ENCODE results near the gene CDC20. TPM values are rescaled to one million over a fixed set of nuclear protein-coding genes. Genes with fewer than 3 reads are reported as not detected.

Gene CDC20
- total RNA-seq, 1 experiment from 2014 or later, result 190 TPM

- DNase-seq (ENCODE audit: low spot score), result peak; percentile 86
These were observed 28.6 kb upstream of the CDC20 start for GRCh38 chr1:43329995-43330751.

- DNase-seq (ENCODE audit: low spot score), result no peak
These were observed 27.1 kb upstream of the CDC20 start for GRCh38 chr1:43331688-43332087.

- DNase-seq (ENCODE audit: low spot score), result no peak
These were observed 24.2 kb upstream of the CDC20 start for GRCh38 chr1:43334453-43335205.

- DNase-seq (ENCODE audit: low spot score), result no peak
These were observed 21.2 kb upstream of the CDC20 start, which contains the start of gene MPL for GRCh38 chr1:43337588-43337987. Gene MPL (plus strand): TSS chr1:43337818. CDS start chr1:43337849, 31 bp downstream.

GRCh38 chr1:43338001-43338400, 20.8 kb upstream of the CDC20 start:
- no peak for DNase-seq (ENCODE audit: low spot score)

GRCh38 chr1:43339584-43340232, 19.1 kb upstream of the CDC20 start:
- no peak for DNase-seq (ENCODE audit: low spot score)

GRCh38 chr1:43340559-43340958, 18.2 kb upstream of the CDC20 start:
- no peak for DNase-seq (ENCODE audit: low spot score)

GRCh38 chr1:43344267-43344850, 14.4 kb upstream of the CDC20 start:
- DNase-seq (ENCODE audit: low spot score), result no peak

- DNase-seq (ENCODE audit: low spot score), result peak; percentile 47
These were observed 13.7 kb upstream of the CDC20 start for GRCh38 chr1:43345120-43345519.

GRCh38 chr1:43346636-43347035, 12.1 kb upstream of the CDC20 start:
- no peak for DNase-seq (ENCODE audit: low spot score)

- DNase-seq (ENCODE audit: low spot score), result no peak
These were observed 10.4 kb upstream of the CDC20 start for GRCh38 chr1:43348343-43348808.

GRCh38 chr1:43348809-43349593, 9.8 kb upstream of the CDC20 start:
- no peak for DNase-seq (ENCODE audit: low spot score)

- peak; percentile 44 for DNase-seq (ENCODE audit: low spot score)
These were observed 9.0 kb upstream of the CDC20 start for GRCh38 chr1:43349594-43350306.

GRCh38 chr1:43350976-43351375, 7.8 kb upstream of the CDC20 start:
- DNase-seq (ENCODE audit: low spot score), result no peak

- no peak for DNase-seq (ENCODE audit: low spot score)
These were observed 7.1 kb upstream of the CDC20 start for GRCh38 chr1:43351421-43352350.

- DNase-seq (ENCODE audit: low spot score), result no peak
These were observed 6.5 kb upstream of the CDC20 start for GRCh38 chr1:43352351-43352705.

GRCh38 chr1:43352881-43353280, 5.9 kb upstream of the CDC20 start:
- no peak for DNase-seq (ENCODE audit: low spot score)

GRCh38 chr1:43354471-43354870, 4.3 kb upstream of the CDC20 start:
- DNase-seq (ENCODE audit: low spot score), result no peak

GRCh38 chr1:43354936-43355335, 3.8 kb upstream of the CDC20 start:
- no peak for DNase-seq (ENCODE audit: low spot score)

GRCh38 chr1:43357251-43357650, 1.5 kb upstream of the CDC20 start:
- no peak for DNase-seq (ENCODE audit: low spot score)

All from A172 (cell line).